Colonic mucosa (tissue), 4 donors: ENCODE measurements around the gene GADD45A. TPM values are rescaled to one million over a fixed set of nuclear protein-coding genes. Genes with fewer than 3 reads are reported as not detected.

Experiments
- DNase-seq: peaks from one replicate; pipeline ENCODE4 v3.0.0-alpha.2; 2020
- H3K27ac ChIP-seq: fragments of 200-600 bp; one replicate; pipeline ENCODE4 v1.8.0; 2021
- H3K27me3 ChIP-seq: fragments of 200-600 bp; one replicate; pipeline ENCODE4 v1.8.0; 2021
- H3K36me3 ChIP-seq: fragments of 200-600 bp; one replicate; pipeline ENCODE4 v1.8.0; 2021
- H3K4me1 ChIP-seq: fragments of 200-600 bp; one replicate; pipeline ENCODE4 v1.8.0; 2021; ENCODE audit warnings: mild to moderate bottlenecking
- H3K4me3 ChIP-seq: fragments of 200-600 bp; one replicate; pipeline ENCODE4 v1.8.0; 2021
- H3K9ac ChIP-seq, 2 donors: one replicate each; pipeline ENCODE4 v1.7.0; 2013; ENCODE audit warnings: control low read depth in 2 of 2, low read depth in 2 of 2, low read length in 2 of 2
- H3K9me3 ChIP-seq: fragments of 200-600 bp; one replicate; pipeline ENCODE4 v1.8.0; 2021
- intact Hi-C: fragments of 100-400 bp; cut with DNase I; formaldehyde crosslinking; loops from one replicate; pipeline ENCODE4 v1.14.1; 2022
- total RNA-seq, 2 donors: library from RNA; stranded (reverse); fragmentation: NEBNext Ultra II Directional in 1 of 2; extraction: Animal tissue kit (Norgen Biotek cat#: 25700) in 1 of 2; gene quantifications; one replicate each; pipeline ENCODE4 v1.2.1, GENCODE V29; 2021
- TF ChIP-seq, protein P1 (sequence below): fragments of 200-600 bp; IDR thresholded peaks from one replicate; pipeline ENCODE4 v1.8.0; 2022; ENCODE audit warnings: antibody characterized with exemption, mild to moderate bottlenecking
- donor health status: healthy.
- donor health status: DM: no; HTN: no; CAD: no.
- donor health status: DM: no; HTN: no; CAD: no.

Gene GADD45A
- total RNA-seq, 2 donors from 2014 or later, result 29.0 to 29.4 TPM

DNA sequence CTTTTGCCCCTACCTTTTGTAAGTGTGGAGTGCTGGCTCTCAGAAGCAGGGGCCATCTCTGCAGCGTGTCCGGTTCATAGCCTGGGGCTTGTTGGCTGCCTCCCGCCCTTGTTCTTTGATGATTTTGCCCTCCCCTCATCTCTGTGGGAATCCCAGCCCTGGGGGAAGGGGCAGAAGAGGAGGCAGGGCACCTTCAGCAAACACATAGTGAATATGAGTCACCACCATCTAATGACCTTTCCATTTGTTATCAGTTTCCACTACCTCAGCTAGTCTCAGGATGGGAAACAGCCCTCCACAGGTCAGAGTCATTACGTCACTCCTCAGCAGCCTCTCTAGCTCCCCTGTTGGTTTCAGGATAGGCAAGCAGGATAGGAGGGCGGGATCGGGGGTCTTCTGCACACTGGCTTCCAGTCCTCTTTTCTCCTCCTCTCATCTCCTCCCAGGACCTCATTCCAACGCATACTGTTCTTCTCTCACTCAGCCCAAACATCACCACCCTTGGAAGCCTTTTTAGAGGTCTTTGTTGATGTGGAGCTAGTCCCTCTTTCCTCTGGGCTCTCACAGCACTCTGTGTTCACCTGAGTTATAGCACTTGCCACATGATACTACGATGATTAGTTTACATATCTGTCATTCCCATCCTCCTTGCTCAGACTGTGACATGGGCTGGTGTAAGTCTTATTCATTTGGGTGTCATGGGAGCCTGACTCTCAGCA, 15.8 kb downstream of the GADD45A start:
- H3K27ac ChIP-seq, result no peak overlapping the region
- H3K36me3 ChIP-seq, result no peaks in the 10 kb centered on the region
- H3K4me1 ChIP-seq, result no peaks in the 10 kb centered on the region
- TF ChIP-seq, protein P1, sequence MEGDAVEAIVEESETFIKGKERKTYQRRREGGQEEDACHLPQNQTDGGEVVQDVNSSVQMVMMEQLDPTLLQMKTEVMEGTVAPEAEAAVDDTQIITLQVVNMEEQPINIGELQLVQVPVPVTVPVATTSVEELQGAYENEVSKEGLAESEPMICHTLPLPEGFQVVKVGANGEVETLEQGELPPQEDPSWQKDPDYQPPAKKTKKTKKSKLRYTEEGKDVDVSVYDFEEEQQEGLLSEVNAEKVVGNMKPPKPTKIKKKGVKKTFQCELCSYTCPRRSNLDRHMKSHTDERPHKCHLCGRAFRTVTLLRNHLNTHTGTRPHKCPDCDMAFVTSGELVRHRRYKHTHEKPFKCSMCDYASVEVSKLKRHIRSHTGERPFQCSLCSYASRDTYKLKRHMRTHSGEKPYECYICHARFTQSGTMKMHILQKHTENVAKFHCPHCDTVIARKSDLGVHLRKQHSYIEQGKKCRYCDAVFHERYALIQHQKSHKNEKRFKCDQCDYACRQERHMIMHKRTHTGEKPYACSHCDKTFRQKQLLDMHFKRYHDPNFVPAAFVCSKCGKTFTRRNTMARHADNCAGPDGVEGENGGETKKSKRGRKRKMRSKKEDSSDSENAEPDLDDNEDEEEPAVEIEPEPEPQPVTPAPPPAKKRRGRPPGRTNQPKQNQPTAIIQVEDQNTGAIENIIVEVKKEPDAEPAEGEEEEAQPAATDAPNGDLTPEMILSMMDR, result no peak
- no peak overlapping the region for H3K4me3 ChIP-seq
- no peaks in the 10 kb centered on the region for H3K9me3 ChIP-seq
- no peaks in the 10 kb centered on the region for H3K27me3 ChIP-seq
- no peak overlapping the region for H3K9ac ChIP-seq
- DNase-seq, result no peak
- intact Hi-C loops, result no loop called here

DNA sequence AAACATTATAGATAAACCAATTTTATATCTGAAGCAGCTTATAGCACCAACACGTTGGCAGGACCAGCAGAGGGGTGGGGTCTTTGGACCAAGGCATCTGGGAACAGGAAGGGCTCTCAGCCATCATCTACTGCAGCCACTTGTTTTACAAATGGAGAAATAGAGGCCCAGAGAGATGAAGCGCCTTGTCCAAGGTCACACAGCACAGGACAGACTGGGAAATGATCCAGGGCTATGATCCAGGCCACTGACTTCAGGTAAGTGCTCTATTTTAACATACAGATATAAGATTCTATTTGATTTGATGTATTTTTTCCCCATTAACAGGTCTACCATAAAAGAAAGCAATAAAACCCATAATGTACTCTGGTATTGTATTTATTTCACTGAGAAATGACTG, 16.9 kb downstream of the GADD45A start:
- H3K9ac ChIP-seq, result no peak overlapping the region
- no peaks in the 10 kb centered on the region for H3K9me3 ChIP-seq
- H3K27me3 ChIP-seq, result no peaks in the 10 kb centered on the region
- DNase-seq, result no peak
- no peaks in the 10 kb centered on the region for H3K36me3 ChIP-seq
- TF ChIP-seq, protein P1, result no peak
- intact Hi-C loops, result no loop called here
- no peak overlapping the region for H3K27ac ChIP-seq
- no peaks in the 10 kb centered on the region for H3K4me1 ChIP-seq
- H3K4me3 ChIP-seq, result no peak overlapping the region

DNA sequence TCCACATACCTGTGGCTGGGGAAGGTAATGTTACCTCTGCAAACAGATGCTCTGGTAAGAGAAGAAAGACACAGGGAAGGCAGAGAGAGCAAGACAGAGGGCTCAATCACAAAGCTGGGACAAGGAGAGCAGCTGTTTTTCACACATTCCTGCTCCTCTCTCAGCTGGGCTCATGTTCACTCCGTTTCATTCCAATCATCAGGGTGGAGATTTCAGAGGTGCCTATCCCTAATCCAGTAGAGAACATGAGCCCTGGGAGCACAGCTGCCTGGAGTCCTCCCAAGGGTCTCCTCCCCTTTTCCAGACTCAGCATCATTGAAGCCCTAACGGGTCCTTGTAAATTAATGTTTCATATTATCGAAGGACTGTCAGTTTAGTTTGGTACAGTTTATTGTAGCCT, 19.4 kb downstream of the GADD45A start:
- Histone ChIP-seq H3K36me3 (no peaks in the 10 kb centered on the region), H3K4me3 (no peak overlapping the region), H3K9me3 (no peaks in the 10 kb centered on the region), H3K27ac (no peak overlapping the region), H3K9ac (no peak overlapping the region), H3K4me1 (no peaks in the 10 kb centered on the region), H3K27me3 (no peaks in the 10 kb centered on the region)
- intact Hi-C loops, result no loop called here
- DNase-seq, result no peak
- TF ChIP-seq, protein P1, result no peak

DNA sequence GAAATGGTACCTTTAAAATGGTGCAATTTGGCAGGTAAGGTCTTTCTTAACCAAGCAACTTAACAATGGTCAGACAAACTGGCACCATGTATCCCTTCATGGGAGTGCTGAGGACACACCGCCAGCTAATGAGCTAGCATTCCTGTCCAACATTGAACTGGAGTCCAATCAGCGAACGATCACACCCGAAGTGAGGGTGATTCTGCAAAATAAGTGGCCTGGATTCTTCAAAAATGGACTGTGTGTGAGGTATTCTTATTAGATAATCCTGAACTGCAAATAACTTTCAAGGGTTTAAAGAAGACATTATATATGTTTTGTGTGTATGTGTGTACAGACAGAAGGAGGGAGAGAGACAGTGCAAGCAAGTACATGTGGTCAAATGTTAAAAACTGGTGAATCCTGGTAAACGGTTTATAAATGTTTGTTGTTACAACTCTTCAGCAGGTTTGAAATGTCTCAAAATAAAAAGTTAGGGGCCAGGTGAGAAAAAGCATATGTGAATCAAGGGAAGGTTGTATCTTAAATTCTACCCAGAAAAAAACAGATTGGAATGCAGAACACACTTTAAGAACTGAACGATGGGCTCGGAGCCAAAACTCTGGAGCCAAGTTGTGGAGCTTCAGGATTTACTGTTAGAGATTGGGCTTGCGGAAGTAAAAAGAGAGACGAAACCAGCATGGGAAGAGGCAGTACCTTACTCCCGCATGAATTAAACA, 20.9 kb downstream of the GADD45A start:
- TF ChIP-seq, protein P1, result no peak
- Histone ChIP-seq H3K4me3 (no peak overlapping the region), H3K27me3 (no peaks in the 10 kb centered on the region), H3K9ac (no peak overlapping the region), H3K27ac (no peak overlapping the region), H3K4me1 (peaks cover 2% of the 10 kb centered on the region), H3K36me3 (no peaks in the 10 kb centered on the region), H3K9me3 (no peaks in the 10 kb centered on the region)
- intact Hi-C loops, result no loop called here
- no peak for DNase-seq

DNA sequence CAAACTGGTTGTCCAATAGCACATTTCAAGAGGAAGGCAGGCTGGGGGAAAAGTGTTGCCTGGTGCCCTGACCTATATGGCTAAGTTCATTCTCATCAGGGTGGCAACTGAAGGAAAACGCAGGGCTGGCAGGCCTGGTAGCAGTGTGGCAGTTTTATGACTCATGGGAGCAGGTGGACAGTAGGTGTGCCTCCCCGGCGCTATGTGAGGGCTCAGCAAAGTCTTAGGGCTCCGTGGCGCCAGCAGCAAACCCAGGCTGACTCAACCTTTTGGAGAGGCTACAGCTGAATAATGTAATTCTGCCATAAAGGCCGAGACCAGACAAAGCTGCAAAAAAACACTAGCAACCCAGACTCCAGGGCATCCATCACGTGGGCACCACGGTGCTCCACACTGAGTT, 23.6 kb downstream of the GADD45A start:
- peak; percentile 74 for DNase-seq
- Histone ChIP-seq H3K9ac (no peak overlapping the region), H3K36me3 (no peaks in the 10 kb centered on the region), H3K9me3 (no peaks in the 10 kb centered on the region), H3K4me1 (peaks cover 13% of the 10 kb centered on the region), H3K4me3 (no peak overlapping the region), H3K27me3 (no peaks in the 10 kb centered on the region), H3K27ac (no peak overlapping the region)
- intact Hi-C loops, result no loop called here
- TF ChIP-seq, protein P1, result no peak
